ENCODE measurements around the gene ARSA.

Gene ARSA

GRCh38 chr22:50627642-50628542, at the start of gene ARSA:
Gene ARSA, minus strand, starts transcription at chr22:50628152. Its CDS starts 373 bp downstream, at chr22:50627779.
- no peak within 1 kb of the TSS for H3K27ac ChIP-seq (ENCODE audit: low read depth, low read length, poor library complexity, severe bottlenecking)
- no peaks in the 10 kb centered on the region for H3K36me3 ChIP-seq (ENCODE audit: insufficient read depth, low read length)
- peak within 1 kb of the TSS; percentile 75; the same call in 1 of the 2 replicates for H2AFZ ChIP-seq (ENCODE audit: low read length)
- H3F3A ChIP-seq (ENCODE audit: insufficient read depth, low read length): no peaks in the 10 kb centered on the region
- H3K4me3 ChIP-seq (ENCODE audit: low read depth, low read length, poor library complexity, severe bottlenecking): peak within 1 kb of the TSS; percentile 97
- H3K27me3 ChIP-seq (ENCODE audit: insufficient read depth, low read length): no peaks in the 10 kb centered on the region
- peaks cover 26% of the 10 kb centered on the region for H3K4me1 ChIP-seq (ENCODE audit: insufficient read depth, low read length, severe bottlenecking)
- no peaks in the 10 kb centered on the region for H3K79me2 ChIP-seq (ENCODE audit: insufficient read depth, low read length)
- H3K9me3 ChIP-seq (ENCODE audit: low read length): no peaks in the 10 kb centered on the region
- TF ChIP-seq EZH2 (IDR thresholded peaks at IDR 0.05; ENCODE audit: borderline replicate concordance, low read length): no peak
- TF ChIP-seq CTCF (IDR thresholded peaks at IDR 0.05; ENCODE audit: low read length): peak; percentile 40
- H4K20me1 ChIP-seq (ENCODE audit: insufficient read depth, low read length): no peaks in the 10 kb centered on the region
- peak within 1 kb of the TSS; percentile 98 for H3K4me2 ChIP-seq (ENCODE audit: low read length)
- H3K9me2 ChIP-seq (ENCODE audit: low read depth, low read length): no peaks in the 10 kb centered on the region
- H3K9ac ChIP-seq (ENCODE audit: low read length): peak within 1 kb of the TSS; percentile 93

GRCh38 chr22:50676661-50677492, 48.9 kb upstream of the ARSA start:
- Histone ChIP-seq H3K9ac (ENCODE audit: low read length) (no peak overlapping the region), H3K79me2 (ENCODE audit: insufficient read depth, low read length) (no peaks in the 10 kb centered on the region), H2AFZ (ENCODE audit: low read length) (no peak overlapping the region), H3F3A (ENCODE audit: insufficient read depth, low read length) (no peaks in the 10 kb centered on the region), H3K9me2 (ENCODE audit: low read depth, low read length) (no peaks in the 10 kb centered on the region), H3K4me1 (ENCODE audit: insufficient read depth, low read length, severe bottlenecking) (no peaks in the 10 kb centered on the region), H3K27me3 (ENCODE audit: insufficient read depth, low read length) (no peaks in the 10 kb centered on the region), H4K20me1 (ENCODE audit: insufficient read depth, low read length) (no peaks in the 10 kb centered on the region), H3K27ac (ENCODE audit: low read depth, low read length, poor library complexity, severe bottlenecking) (no peak overlapping the region), H3K4me2 (ENCODE audit: low read length) (no peak overlapping the region), H3K9me3 (ENCODE audit: low read length) (no peaks in the 10 kb centered on the region), H3K4me3 (ENCODE audit: low read depth, low read length, poor library complexity, severe bottlenecking) (no peak overlapping the region), H3K36me3 (ENCODE audit: insufficient read depth, low read length) (no peaks in the 10 kb centered on the region)
- TF ChIP-seq CTCF (IDR thresholded peaks at IDR 0.05; ENCODE audit: low read length) (no peak), EZH2 (IDR thresholded peaks at IDR 0.05; ENCODE audit: borderline replicate concordance, low read length) (no peak)

- no peaks in the 10 kb centered on the region for H3F3A ChIP-seq (ENCODE audit: insufficient read depth, low read length)
- H3K4me3 ChIP-seq (ENCODE audit: low read depth, low read length, poor library complexity, severe bottlenecking): no peak overlapping the region
Measured at GRCh38 chr22:50676180-50676636, 48.3 kb upstream of the ARSA start.

More at GRCh38 chr22:50676180-50676636, 48.3 kb upstream of the ARSA start:
- Histone ChIP-seq H3K4me2 (ENCODE audit: low read length) (no peak overlapping the region), H3K79me2 (ENCODE audit: insufficient read depth, low read length) (no peaks in the 10 kb centered on the region), H3K9me3 (ENCODE audit: low read length) (no peaks in the 10 kb centered on the region), H3K9me2 (ENCODE audit: low read depth, low read length) (no peaks in the 10 kb centered on the region), H2AFZ (ENCODE audit: low read length) (no peak overlapping the region), H3K27me3 (ENCODE audit: insufficient read depth, low read length) (no peaks in the 10 kb centered on the region), H3K9ac (ENCODE audit: low read length) (no peak overlapping the region), H3K27ac (ENCODE audit: low read depth, low read length, poor library complexity, severe bottlenecking) (no peak overlapping the region), H4K20me1 (ENCODE audit: insufficient read depth, low read length) (no peaks in the 10 kb centered on the region), H3K36me3 (ENCODE audit: insufficient read depth, low read length) (no peaks in the 10 kb centered on the region), H3K4me1 (ENCODE audit: insufficient read depth, low read length, severe bottlenecking) (no peaks in the 10 kb centered on the region)
- no peak for TF ChIP-seq CTCF (IDR thresholded peaks at IDR 0.05; ENCODE audit: low read length)

Measured in OCI-LY1 (cell line).